Panc1 (cell line): Measurements from ENCODE around the gene CRK. TPM values are rescaled to one million over a fixed set of nuclear protein-coding genes. Genes with fewer than 3 reads are reported as not detected.
A peak's percentile ranks its signal among the peaks of the same experiment; 100 is the strongest.

Source experiments
- ATAC-seq: fragments of 200-7000 bp; cut with Tn5 transposase; 2 replicates; pipeline ENCODE4 v1.9.1; 2020; ENCODE audit warnings: mild to moderate bottlenecking, moderate library complexity
- BruUV-seq: library from RNA; stranded (reverse); fragments of 400-500 nt; replicated peaks from 2 replicates; lab custom pipeline; 2021; lab: Mats Ljungman, UMichigan
- CTCF ChIA-PET: fragments of 300-600 bp; sonication (Branson Sonifier 250); formaldehyde crosslinking; loops from one replicate; lab custom pipeline; 2022; ENCODE audit warnings: antibody characterized with exemption; lab: Charles Lee
- POLR2A ChIA-PET: fragments of 300-600 bp; sonication (Branson Sonifier 250); formaldehyde crosslinking; loops from one replicate; lab custom pipeline; 2022; ENCODE audit warnings: antibody characterized with exemption; lab: Charles Lee
- DNase-seq: peaks from one replicate; pipeline ENCODE4 v3.0.0-alpha.2; 2010; ENCODE audit warnings: low read depth, low spot score
- H3K27ac ChIP-seq: 2 replicates; pipeline ENCODE4 v1.5.1; 2011; ENCODE audit warnings: mild to moderate bottlenecking, low read length, inconsistent platforms
- H3K27me3 ChIP-seq: fragments of 200-500 bp; sonication (Bioruptor generic); 2 replicates; pipeline ENCODE4 v1.6.0; 2014; ENCODE audit warnings: low read length, inconsistent platforms; ENCODE audit not compliant: control insufficient read depth, insufficient read depth
- H3K36me3 ChIP-seq: fragments of 200-500 bp; sonication (Bioruptor generic); 2 replicates; pipeline ENCODE4 v1.5.1; 2014; ENCODE audit warnings: inconsistent platforms, mild to moderate bottlenecking, low read length, moderate library complexity; ENCODE audit not compliant: control insufficient read depth, insufficient read depth
- H3K4me1 ChIP-seq: 2 replicates; pipeline ENCODE4 v1.5.1; 2011; ENCODE audit warnings: inconsistent platforms, mild to moderate bottlenecking, low read length, moderate library complexity; ENCODE audit not compliant: control insufficient read depth, insufficient read depth
- H3K4me3 ChIP-seq, 2 experiments: 2 replicates each; pipeline ENCODE4 v1.5.1; 2011 to 2012; ENCODE audit warnings: low read depth in 2 of 2, low read length in 2 of 2, mild to moderate bottlenecking in 2 of 2, inconsistent platforms in 1 of 2, moderate library complexity in 1 of 2
- H3K9me3 ChIP-seq: fragments of 200-500 bp; sonication (Bioruptor generic); 2 replicates; pipeline ENCODE4 v1.5.1; 2014; ENCODE audit warnings: low read depth, mild to moderate bottlenecking, inconsistent platforms, low read length, moderate library complexity; ENCODE audit not compliant: control insufficient read depth, insufficient read depth
- POLR2AphosphoS5 ChIP-seq: IDR thresholded peaks from 2 replicates; pipeline ENCODE4 v1.6.1; 2012; ENCODE audit warnings: mild to moderate bottlenecking, low read depth, low read length, moderate library complexity
- SIN3A ChIP-seq: IDR thresholded peaks from 2 replicates; pipeline ENCODE4 v1.6.1; 2012; ENCODE audit warnings: low read depth, mild to moderate bottlenecking, low read length, moderate library complexity, borderline replicate concordance; ENCODE audit not compliant: insufficient read depth
- TCF7L2 ChIP-seq: IDR thresholded peaks from 2 replicates; pipeline ENCODE4 v1.6.1; 2011; ENCODE audit warnings: mild to moderate bottlenecking, low read depth, low read length, inconsistent platforms
- in situ Hi-C: cut with HindIII; loops from 2 replicates; pipeline ENCODE4 v1.10.0; 2016; ENCODE audit warnings: low sequenced_read_pairs, low pct_unique_long_range_greater_than_20kb
- intact Hi-C: fragments of 100-400 bp; cut with micrococcal nuclease; formaldehyde crosslinking; loops from one replicate; pipeline ENCODE4 v1.10.0; 2022; ENCODE audit not compliant: unreplicated experiment
- total RNA-seq: library from RNA; stranded (reverse); gene quantifications from one replicate; pipeline ENCODE4 v1.2.1, GENCODE V29; 2021; ENCODE audit not compliant: unreplicated experiment
- TF ChIP-seq, protein P1 (sequence below), 2 experiments: IDR thresholded peaks; 2 replicates each; pipeline ENCODE4 v1.6.1; 2011 to 2012; ENCODE audit warnings: low read depth in 2 of 2, control low read depth in 1 of 2, low read length in 1 of 2, mild to moderate bottlenecking in 1 of 2, moderate library complexity in 1 of 2; ENCODE audit not compliant: insufficient read depth in 1 of 2
- TF ChIP-seq, protein P2 (sequence below): fragments of 450-650 bp; IDR thresholded peaks from 2 replicates; pipeline ENCODE4 v1.5.1; 2017; ENCODE audit warnings: mild to moderate bottlenecking

The CRK gene
- total RNA-seq, 1 experiment from 2014 or later, result 67.0 TPM

DNA sequence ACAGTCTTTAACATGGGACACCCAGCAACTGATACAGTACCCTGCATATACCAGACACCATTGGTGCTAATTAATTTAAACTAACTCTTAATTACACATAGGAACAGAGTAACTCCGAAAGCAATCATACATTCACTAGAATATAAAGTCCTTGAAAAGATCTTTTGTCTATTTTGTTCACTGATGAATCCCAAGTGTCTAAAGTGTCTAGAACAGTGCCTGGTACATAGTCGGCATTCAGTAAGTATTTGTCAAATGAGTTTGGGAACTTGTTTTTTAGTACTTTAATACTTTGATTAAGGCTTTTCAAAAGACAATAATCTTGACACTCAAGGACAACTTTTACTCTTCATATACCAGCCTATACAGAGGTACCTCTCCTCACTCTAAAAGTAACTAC lies 69.8 kb downstream of the CRK start:
- CTCF ChIA-PET, result no interaction called here
- Histone ChIP-seq H3K36me3 (no peaks in the 10 kb centered on the region), H3K4me3 (no peak overlapping the region), H3K27me3 (no peaks in the 10 kb centered on the region), H3K27ac (no peak overlapping the region), H3K4me1 (peaks cover 37% of the 10 kb centered on the region), H3K9me3 (no peaks in the 10 kb centered on the region)
- TF ChIP-seq POLR2AphosphoS5 (no peak), TCF7L2 (no peak), SIN3A (no peak)
- TF ChIP-seq, protein P1, sequence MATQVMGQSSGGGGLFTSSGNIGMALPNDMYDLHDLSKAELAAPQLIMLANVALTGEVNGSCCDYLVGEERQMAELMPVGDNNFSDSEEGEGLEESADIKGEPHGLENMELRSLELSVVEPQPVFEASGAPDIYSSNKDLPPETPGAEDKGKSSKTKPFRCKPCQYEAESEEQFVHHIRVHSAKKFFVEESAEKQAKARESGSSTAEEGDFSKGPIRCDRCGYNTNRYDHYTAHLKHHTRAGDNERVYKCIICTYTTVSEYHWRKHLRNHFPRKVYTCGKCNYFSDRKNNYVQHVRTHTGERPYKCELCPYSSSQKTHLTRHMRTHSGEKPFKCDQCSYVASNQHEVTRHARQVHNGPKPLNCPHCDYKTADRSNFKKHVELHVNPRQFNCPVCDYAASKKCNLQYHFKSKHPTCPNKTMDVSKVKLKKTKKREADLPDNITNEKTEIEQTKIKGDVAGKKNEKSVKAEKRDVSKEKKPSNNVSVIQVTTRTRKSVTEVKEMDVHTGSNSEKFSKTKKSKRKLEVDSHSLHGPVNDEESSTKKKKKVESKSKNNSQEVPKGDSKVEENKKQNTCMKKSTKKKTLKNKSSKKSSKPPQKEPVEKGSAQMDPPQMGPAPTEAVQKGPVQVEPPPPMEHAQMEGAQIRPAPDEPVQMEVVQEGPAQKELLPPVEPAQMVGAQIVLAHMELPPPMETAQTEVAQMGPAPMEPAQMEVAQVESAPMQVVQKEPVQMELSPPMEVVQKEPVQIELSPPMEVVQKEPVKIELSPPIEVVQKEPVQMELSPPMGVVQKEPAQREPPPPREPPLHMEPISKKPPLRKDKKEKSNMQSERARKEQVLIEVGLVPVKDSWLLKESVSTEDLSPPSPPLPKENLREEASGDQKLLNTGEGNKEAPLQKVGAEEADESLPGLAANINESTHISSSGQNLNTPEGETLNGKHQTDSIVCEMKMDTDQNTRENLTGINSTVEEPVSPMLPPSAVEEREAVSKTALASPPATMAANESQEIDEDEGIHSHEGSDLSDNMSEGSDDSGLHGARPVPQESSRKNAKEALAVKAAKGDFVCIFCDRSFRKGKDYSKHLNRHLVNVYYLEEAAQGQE (IDR thresholded peaks at IDR 0.05; ENCODE audit: insufficient read depth in 1 of 2, low read depth in 2 of 2, low read length in 1 of 2), result no peak
- TF ChIP-seq, protein P2, sequence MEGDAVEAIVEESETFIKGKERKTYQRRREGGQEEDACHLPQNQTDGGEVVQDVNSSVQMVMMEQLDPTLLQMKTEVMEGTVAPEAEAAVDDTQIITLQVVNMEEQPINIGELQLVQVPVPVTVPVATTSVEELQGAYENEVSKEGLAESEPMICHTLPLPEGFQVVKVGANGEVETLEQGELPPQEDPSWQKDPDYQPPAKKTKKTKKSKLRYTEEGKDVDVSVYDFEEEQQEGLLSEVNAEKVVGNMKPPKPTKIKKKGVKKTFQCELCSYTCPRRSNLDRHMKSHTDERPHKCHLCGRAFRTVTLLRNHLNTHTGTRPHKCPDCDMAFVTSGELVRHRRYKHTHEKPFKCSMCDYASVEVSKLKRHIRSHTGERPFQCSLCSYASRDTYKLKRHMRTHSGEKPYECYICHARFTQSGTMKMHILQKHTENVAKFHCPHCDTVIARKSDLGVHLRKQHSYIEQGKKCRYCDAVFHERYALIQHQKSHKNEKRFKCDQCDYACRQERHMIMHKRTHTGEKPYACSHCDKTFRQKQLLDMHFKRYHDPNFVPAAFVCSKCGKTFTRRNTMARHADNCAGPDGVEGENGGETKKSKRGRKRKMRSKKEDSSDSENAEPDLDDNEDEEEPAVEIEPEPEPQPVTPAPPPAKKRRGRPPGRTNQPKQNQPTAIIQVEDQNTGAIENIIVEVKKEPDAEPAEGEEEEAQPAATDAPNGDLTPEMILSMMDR, result no peak
- ATAC-seq (no peak), DNase-seq (no peak)
- POLR2A ChIA-PET, result no interaction called here
- BruUV-seq, result TSS peak; percentile 22
- in situ Hi-C loops (no loop called here), intact Hi-C loops (no loop called here)

GRCh38 chr17:1385861-1386260 lies 70.2 kb downstream of the CRK start:
- intact Hi-C loops (no loop called here), in situ Hi-C loops (no loop called here)
- Histone ChIP-seq H3K27me3 (no peaks in the 10 kb centered on the region), H3K36me3 (no peaks in the 10 kb centered on the region), H3K27ac (no peak overlapping the region), H3K9me3 (no peaks in the 10 kb centered on the region), H3K4me1 (peaks cover 33% of the 10 kb centered on the region), H3K4me3 (no peak overlapping the region)
- DNase-seq (no peak), ATAC-seq (0 out of 2 replicates have a peak, but pooled peaks have one; percentile 11)
- BruUV-seq, result no TSS peak
- ChIA-PET CTCF (no interaction called here), POLR2A (no interaction called here)
- TF ChIP-seq, protein P2, result no peak
- TF ChIP-seq POLR2AphosphoS5 (no peak), TCF7L2 (no peak), SIN3A (no peak)
- TF ChIP-seq, protein P1 (IDR thresholded peaks at IDR 0.05; ENCODE audit: insufficient read depth in 1 of 2, low read depth in 2 of 2, low read length in 1 of 2), result no peak
